B cell (primary cell): Measurements from ENCODE around the gene NHEJ1. TPM values are rescaled to one million over a fixed set of nuclear protein-coding genes. Genes with fewer than 3 reads are reported as not detected.

Source experiments
- ATAC-seq: fragments of 200-7000 bp; cut with Tn5 transposase; one replicate; pipeline ENCODE4 v1.10.0; 2021; ENCODE audit warnings: low read depth, mild to moderate bottlenecking, moderate number of reproducible peaks, moderate library complexity
- CTCF ChIA-PET: fragments of 350-600 bp; sonication (Branson Sonifier 250); formaldehyde crosslinking; loops from one replicate; lab custom pipeline; 2021; ENCODE audit warnings: antibody characterized with exemption, inconsistent platforms; lab: Charles Lee
- POLR2A ChIA-PET: fragments of 350-600 bp; sonication (Branson Sonifier 250); formaldehyde crosslinking; loops from one replicate; lab custom pipeline; 2021; ENCODE audit warnings: antibody characterized with exemption; lab: Charles Lee
- DNase-seq: peaks from one replicate; pipeline ENCODE4 v3.0.0; 2013
- H2AFZ ChIP-seq: 2 replicates; pipeline ENCODE4 v1.6.1; 2012; ENCODE audit warnings: mild to moderate bottlenecking, low read depth, low read length; ENCODE audit not compliant: insufficient read depth, poor library complexity, severe bottlenecking
- H3K27ac ChIP-seq, 2 donors: 1 replicate in 1 of 2; 2 replicates in 1 of 2; pipeline ENCODE4 v1.5.1; 2012 to 2013; ENCODE audit warnings: low read length in 2 of 2, mild to moderate bottlenecking in 2 of 2, moderate library complexity in 1 of 2
- H3K27me3 ChIP-seq, 4 experiments: fragments of 200-600 bp in 1 of 4; sonication (generic) in 1 of 4; replicated peaks in 1 of 4; 1 replicate in 2 of 4; 2 replicates in 2 of 4; pipeline versions ENCODE4 v1.6.1 to v1.7.0; 2013 to 2016; ENCODE audit warnings: low read length in 3 of 4, mild to moderate bottlenecking in 2 of 4, mixed read lengths in 1 of 4, moderate library complexity in 1 of 4; ENCODE audit not compliant: insufficient read depth in 4 of 4, control insufficient read depth in 3 of 4; ENCODE audit errors: control extremely low read depth in 1 of 4
- H3K36me3 ChIP-seq, 2 experiments: replicated peaks in 1 of 2; 1 replicate in 1 of 2; 2 replicates in 1 of 2; pipeline versions ENCODE4 v1.6.1 to v1.7.1; 2013; ENCODE audit warnings: low read length in 1 of 2; ENCODE audit not compliant: insufficient read depth in 2 of 2, control insufficient read depth in 1 of 2; ENCODE audit errors: control extremely low read depth in 1 of 2, extremely low read depth in 1 of 2
- H3K4me1 ChIP-seq, 2 donors: fragments of 200-600 bp in 1 of 2; sonication (generic) in 1 of 2; 1 replicate in 1 of 2; 2 replicates in 1 of 2; pipeline versions ENCODE4 v1.5.1 to v1.6.1; 2013 to 2017; ENCODE audit warnings: low read length in 2 of 2; ENCODE audit not compliant: control insufficient read depth in 2 of 2, insufficient read depth in 2 of 2
- H3K4me2 ChIP-seq: replicated peaks from 2 replicates; pipeline ENCODE3; 2012; ENCODE audit warnings: mild to moderate bottlenecking, low read depth, low read length; ENCODE audit not compliant: poor library complexity, severe bottlenecking
- H3K4me3 ChIP-seq, 5 experiments: fragments of 200-600 bp in 1 of 5; sonication (generic) in 1 of 5; 1 replicate in 3 of 5; 2 replicates in 2 of 5; pipeline versions ENCODE4 v1.5.1 to v1.7.0; 2011 to 2016; ENCODE audit warnings: low read length in 4 of 5, mild to moderate bottlenecking in 4 of 5, low read depth in 2 of 5, control low read depth in 1 of 5, moderate library complexity in 1 of 5; ENCODE audit not compliant: insufficient read depth in 1 of 5; ENCODE audit errors: control extremely low read depth in 1 of 5, extremely low read depth in 1 of 5
- H3K79me2 ChIP-seq: fragments of 200-600 bp; sonication (generic); one replicate; pipeline ENCODE4 v1.6.0; 2016; ENCODE audit warnings: low read length; ENCODE audit not compliant: control insufficient read depth, insufficient read depth
- H3K9ac ChIP-seq: fragments of 200-600 bp; sonication (generic); 2 replicates; pipeline ENCODE4 v1.6.1; 2017; ENCODE audit warnings: mild to moderate bottlenecking, low read length, moderate library complexity
- H3K9me3 ChIP-seq, 3 donors: one replicate each; pipeline versions ENCODE4 v1.6.1 to v1.7.1; 2013; ENCODE audit warnings: low read length in 2 of 3; ENCODE audit not compliant: control insufficient read depth in 2 of 3, insufficient read depth in 1 of 3; ENCODE audit errors: control extremely low read depth in 1 of 3
- H4K20me1 ChIP-seq: 2 replicates; pipeline ENCODE4 v1.6.0; 2012; ENCODE audit warnings: mild to moderate bottlenecking, low read length; ENCODE audit not compliant: insufficient read depth, control insufficient read depth, poor library complexity, severe bottlenecking
- H3K27ac Mint-ChIP-seq: one replicate; pipeline ENCODE4 v1.8.0; 2021; ENCODE audit warnings: mixed read lengths
- H3K27me3 Mint-ChIP-seq: one replicate; pipeline ENCODE4 v1.8.0; 2021; ENCODE audit warnings: mixed read lengths
- H3K4me1 Mint-ChIP-seq: one replicate; pipeline ENCODE4 v1.8.0; 2021; ENCODE audit warnings: mixed read lengths
- H3K4me3 Mint-ChIP-seq: one replicate; pipeline ENCODE4 v1.8.0; 2021; ENCODE audit warnings: mixed read lengths
- H3K9me3 Mint-ChIP-seq: one replicate; pipeline ENCODE4 v1.8.0; 2022; ENCODE audit warnings: mixed read lengths; ENCODE audit not compliant: insufficient read depth
- CTCF ChIP-seq: fragments of 200-600 bp; IDR thresholded peaks from one replicate; pipeline ENCODE4 v1.8.0; 2022; ENCODE audit warnings: antibody characterized with exemption, mild to moderate bottlenecking
- EZH2 ChIP-seq: IDR thresholded peaks from 2 replicates; pipeline ENCODE4 v1.6.1; 2012; ENCODE audit warnings: borderline replicate concordance, low read depth, mild to moderate bottlenecking, moderate library complexity, low read length; ENCODE audit not compliant: insufficient read depth, poor library complexity, severe bottlenecking
- WGBS: methylation state at CpG from one replicate; pipeline ENCODE4 v1.1.5; 2013; ENCODE audit warnings: missing lambda C conversion rate; ENCODE audit not compliant: insufficient coverage; 5-methylcytosine and 5-hydroxymethylcytosine counted together
- intact Hi-C: fragments of 100-400 bp; cut with micrococcal nuclease; formaldehyde crosslinking; loops from one replicate; pipeline ENCODE4 v1.10.0; 2022
- polyA plus RNA-seq: library from polyadenylated mRNA; depleted of rRNA; stranded (reverse); fragments of >200 nt; gene quantifications from 2 replicates; pipeline ENCODE4 v1.2.3, GENCODE V29; 2012
- total RNA-seq, 2 donors: library from RNA; stranded (reverse); fragments of 120-200 nt in 1 of 2; gene quantifications; 1 replicate in 1 of 2; 2 replicates in 1 of 2; pipeline versions ENCODE4 v1.2.3 to v1.2.4, GENCODE V29; 2013 to 2022

NHEJ1 gene
- total and polyA plus RNA-seq, 2 donors (not counting 1 experiment from before 2014, with no cell fraction given), result 14.9 to 25.0 TPM

- peak within 1 kb of the TSS; percentile 53 to 82 (median 76) for H3K4me3 ChIP-seq
- under 1% methylated on average over 69 of the region's 76 CpGs for WGBS
These were observed 45.9 kb upstream of the NHEJ1 start, which contains the start of gene ZFAND2B for GRCh38 chr2:219206328-219207133. TSS of gene ZFAND2B (plus strand) at chr2:219206782. CDS start at chr2:219206988, 206 bp downstream.

More at GRCh38 chr2:219206328-219207133, 45.9 kb upstream of the NHEJ1 start, which contains the start of gene ZFAND2B:
- DNase-seq (peak; percentile 97), ATAC-seq (peak; percentile 91)
- intact Hi-C loops, result loop anchor here (1.0 to 2.0 kb wide), 8 partner anchors 13 to 88 kb away; partner anchors contain the start of genes ANKZF1, ATG9A, DNAJB2 and GLB1L
- H3K79me2 ChIP-seq, result peaks cover 6% of the 10 kb centered on the region
- H3K27me3 Mint-ChIP-seq, result no peaks in the 10 kb centered on the region
- H3K4me1 Mint-ChIP-seq, result peaks cover 28% of the 10 kb centered on the region
- peak within 1 kb of the TSS; percentile 96 for H3K4me3 Mint-ChIP-seq
- peak within 1 kb of the TSS; percentile 79 for H2AFZ ChIP-seq
- H3K9me3 ChIP-seq, result no peaks in the 10 kb centered on the region
- peak within 1 kb of the TSS; percentile 84 to 94 for H3K27ac ChIP-seq
- no peaks in the 10 kb centered on the region for H3K27me3 ChIP-seq
- peak within 1 kb of the TSS; percentile 80 for H3K4me2 ChIP-seq
- peaks cover 14% of the 10 kb centered on the region for H4K20me1 ChIP-seq
- H3K4me1 ChIP-seq, result peaks cover 16 to 23% of the 10 kb centered on the region in 2 donors
- H3K9ac ChIP-seq, result peak within 1 kb of the TSS; percentile 71
- POLR2A ChIA-PET, result interaction anchor here (0.6 to 3.0 kb wide), 18 partner anchors 9 to 182 kb away, joined by 3 to 46 read pairs (median 6); partner anchors contain the start of genes ANKZF1, ATG9A, CNPPD1 and DNAJB2
- CTCF ChIA-PET, result interaction anchor here (0.9 to 5.7 kb wide), 15 partner anchors 12 to 309 kb away, joined by 3 to 63 read pairs (median 5); partner anchors contain the start of genes ABCB6, ANKZF1, ATG9A and CNPPD1
- peaks cover 7 to 24% of the 10 kb centered on the region in 2 experiments for H3K36me3 ChIP-seq
- peak within 1 kb of the TSS; percentile 98 for H3K27ac Mint-ChIP-seq
- TF ChIP-seq EZH2 (no peak), CTCF (no peak)
- H3K9me3 Mint-ChIP-seq, result no peaks in the 10 kb centered on the region
